Bladder microvascular endothelial cell (primary cell): ENCODE results near the gene GTF2H1. TPM values are rescaled to one million over a fixed set of nuclear protein-coding genes. Genes with fewer than 3 reads are reported as not detected.

ENCODE experiments used
- total RNA-seq: library from RNA; depleted of rRNA; stranded (reverse); fragments of >200 nt; gene quantifications from 2 replicates; pipeline ENCODE4 v1.2.3, GENCODE V29; 2014

Gene GTF2H1
- 27.8 and 56.1 TPM in 2 replicates for total RNA-seq

DNA sequence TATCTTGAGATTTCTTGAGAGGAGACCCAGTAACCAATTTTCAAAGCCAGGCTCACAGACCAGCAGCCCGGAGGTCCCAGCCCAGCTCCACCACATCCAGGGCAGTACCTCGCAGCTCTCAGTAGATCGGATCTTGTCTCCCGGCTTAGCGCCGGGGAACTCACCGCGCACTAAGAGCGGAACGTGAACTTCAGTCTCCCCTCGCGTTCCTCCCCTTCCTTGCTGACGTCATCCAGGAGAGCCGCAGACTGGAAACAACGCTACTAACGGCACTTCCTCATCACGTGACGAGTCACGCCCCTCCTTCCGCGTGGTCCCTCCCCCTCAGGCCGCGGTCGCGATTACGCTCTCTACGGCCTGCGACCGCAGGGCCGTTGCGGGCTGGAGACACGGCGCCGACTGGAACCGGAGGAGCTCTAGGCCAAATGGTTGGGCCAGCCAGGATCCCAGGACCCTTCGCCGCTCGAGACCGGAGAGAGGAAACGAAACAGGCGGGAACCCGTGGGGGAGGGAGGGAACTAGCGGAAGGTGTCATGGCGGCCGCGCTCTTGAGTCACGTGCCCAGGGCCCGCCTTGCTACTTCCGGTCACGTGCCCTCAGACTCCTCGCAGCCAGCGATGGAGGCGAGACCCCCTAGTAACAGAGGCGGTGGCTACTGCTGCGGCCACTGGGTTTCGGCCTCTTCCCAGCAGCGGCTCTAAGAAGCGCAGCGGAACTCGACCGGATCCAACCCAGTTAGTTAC is at the start of gene GTF2H1, which contains the start of gene HPS5:
GTF2H1 (plus strand) TSS at position 599 of the 743 bp plus-strand sequence. CDS start 10,508 bp downstream, outside the sequence.
HPS5 (minus strand) TSS at position 172 of the 743 bp plus-strand sequence. CDS start 4,282 bp downstream, outside the sequence.

GRCh38 chr11:18394275-18394927 is 72.0 kb downstream of the GTF2H1 start, which contains the start of gene LDHA:
TSS of gene LDHA (plus strand) at chr11:18394563. CDS start at chr11:18396843, 2,280 bp downstream.

Other genes with a start within 250 kb of the GTF2H1 start
- gene SAAL1, start 216.5 kb upstream of the GTF2H1 start, total RNA-seq: 15.3 and 16.2 TPM in 2 replicates
- 1.3 TPM in 1 of 2 replicates, not detected in the other for gene MRGPRX3, start 190.0 kb upstream of the GTF2H1 start, total RNA-seq
- 0.57 TPM in 1 of 2 replicates, not detected in the other for gene MRGPRX4, start 149.7 kb upstream of the GTF2H1 start, total RNA-seq
- gene SAA4, start 85.8 kb upstream of the GTF2H1 start, total RNA-seq: not detected in 2 replicates
- not detected in 2 replicates for gene SAA2, start 73.9 kb upstream of the GTF2H1 start, total RNA-seq
- not detected in 2 replicates for gene SAA1, start 56.3 kb upstream of the GTF2H1 start, total RNA-seq
- gene HPS5, start 427 bp upstream of the GTF2H1 start, total RNA-seq: 17.8 and 34.0 TPM in 2 replicates
- 267 and 294 TPM in 2 replicates for gene LDHA, start 72.0 kb downstream of the GTF2H1 start, total RNA-seq
- gene LDHC, start 89.8 kb downstream of the GTF2H1 start, total RNA-seq: not detected in 2 replicates
- not detected in 2 replicates for gene LDHAL6A, start 133.3 kb downstream of the GTF2H1 start, total RNA-seq
- 32.4 and 51.9 TPM in 2 replicates for gene TSG101, start 204.4 kb downstream of the GTF2H1 start, total RNA-seq